HepG2 (cell line): ENCODE measurements around the gene TRMU. TPM values are rescaled to one million over a fixed set of nuclear protein-coding genes. Genes with fewer than 3 reads are reported as not detected.
A peak's percentile ranks its signal among the peaks of the same experiment; 100 is the strongest.

Source experiments
- ARID5B ChIP-seq: IDR thresholded peaks from 2 replicates; pipeline ENCODE4 v1.4.0; 2020; ENCODE audit warnings: mild to moderate bottlenecking, missing genetic modification reagents
- CTCF ChIP-seq: sonication (generic); formaldehyde crosslinking; IDR thresholded peaks from 2 replicates; pipeline ENCODE4 v1.5.0; 2020; ENCODE audit warnings: mild to moderate bottlenecking, missing genetic modification reagents, moderate library complexity
- ETS1 ChIP-seq: sonication (generic); formaldehyde crosslinking; IDR thresholded peaks from 2 replicates; pipeline ENCODE4 v1.4.0; 2020; ENCODE audit warnings: missing genetic modification reagents
- HMGXB3 ChIP-seq: sonication (generic); formaldehyde crosslinking; IDR thresholded peaks from 2 replicates; pipeline ENCODE4 v1.4.0; 2020; ENCODE audit warnings: missing genetic modification reagents, borderline replicate concordance
- JUND ChIP-seq: sonication (generic); formaldehyde crosslinking; IDR thresholded peaks from 2 replicates; pipeline ENCODE4 v1.8.0; 2022; ENCODE audit warnings: mild to moderate bottlenecking, missing genetic modification reagents
- NFIB ChIP-seq: sonication (generic); formaldehyde crosslinking; IDR thresholded peaks from 2 replicates; pipeline ENCODE4 v1.9.0; 2021; ENCODE audit warnings: missing genetic modification reagents, mild to moderate bottlenecking, borderline replicate concordance
- SIN3A ChIP-seq: IDR thresholded peaks from 2 replicates; pipeline ENCODE4 v1.6.1; 2011; ENCODE audit warnings: low read depth, mild to moderate bottlenecking, control low read depth, low read length, borderline replicate concordance
- TERF1 ChIP-seq: sonication (generic); formaldehyde crosslinking; IDR thresholded peaks from 2 replicates; pipeline ENCODE4 v1.8.0; 2022; ENCODE audit warnings: mild to moderate bottlenecking, missing genetic modification reagents, moderate library complexity
- TRIM24 ChIP-seq: sonication (generic); formaldehyde crosslinking; IDR thresholded peaks from 2 replicates; pipeline ENCODE4 v1.8.0; 2022; ENCODE audit warnings: mild to moderate bottlenecking, missing genetic modification reagents
- ZBTB8A ChIP-seq: sonication (generic); formaldehyde crosslinking; IDR thresholded peaks from 2 replicates; pipeline ENCODE4 v1.4.0; 2020; ENCODE audit warnings: mild to moderate bottlenecking, low read depth, missing genetic modification reagents, borderline replicate concordance
- ZNF274 ChIP-seq: sonication (generic); formaldehyde crosslinking; IDR thresholded peaks from 2 replicates; pipeline ENCODE4 v1.5.1; 2020; ENCODE audit warnings: mild to moderate bottlenecking, missing genetic modification reagents
- ZNF800 ChIP-seq: sonication (generic); formaldehyde crosslinking; IDR thresholded peaks from 2 replicates; pipeline ENCODE4 v1.4.0; 2020; ENCODE audit warnings: missing genetic modification reagents
- ZNF878 ChIP-seq: sonication (generic); formaldehyde crosslinking; IDR thresholded peaks from 2 replicates; pipeline ENCODE4 v1.8.1; 2023; ENCODE audit warnings: mild to moderate bottlenecking, missing genetic modification reagents, moderate library complexity
- polyA plus RNA-seq, 8 experiments: library from polyadenylated mRNA; depleted of rRNA in 3 of 8; stranded (reverse) in 7 of 8; unstranded in 1 of 8; fragments of >200 nt; fragmentation: Illumina TruSeq in 4 of 8; extraction: Trizol in 4 of 8; gene quantifications; 2 replicates each; pipeline versions ENCODE4 v1.2.1 to v1.2.3, GENCODE V29; 2011 to 2016; ENCODE audit warnings: low read depth in 4 of 8, missing spikeins in 1 of 8, mixed read lengths in 1 of 8; ENCODE audit not compliant: insufficient read depth in 1 of 8
- total RNA-seq, 5 experiments: library from RNA; depleted of rRNA; stranded (reverse); fragments of >200 nt; fragmentation: Illumina TruSeq; extraction: Trizol; gene quantifications; 2 replicates each; pipeline ENCODE4 v1.2.3, GENCODE V29; 2016; ENCODE audit warnings: low read depth in 1 of 5

The TRMU gene
- total and polyA plus RNA-seq, 2 of the 13 experiments (the other 11 are each of a cell fraction or from before 2014, with no cell fraction given): 31.0 to 50.2 TPM

GRCh38 chr22:46390652-46391301 is 55.3 kb downstream of the TRMU start (continued):
- TF ChIP-seq TERF1 (CRISPR knock-in tag) (no peak), ZNF274 (CRISPR knock-in tag) (no peak), SIN3A (no peak), NFIB (CRISPR knock-in tag) (no peak), ZBTB8A (no peak), HMGXB3 (CRISPR knock-in tag) (0 out of 2 replicates have a peak, but pooled peaks have one; percentile 21), ARID5B (CRISPR knock-in tag) (peak; percentile 18; the same call in 1 of the 2 replicates), ZNF878 (CRISPR knock-in tag) (no peak), ETS1 (CRISPR knock-in tag) (no peak), JUND (CRISPR knock-in tag) (no peak), ZNF800 (CRISPR knock-in tag) (no peak), CTCF (peak; percentile 89), TRIM24 (no peak)
